Endothelial cell of umbilical vein (primary cell): ENCODE results near the gene ZNF365. TPM values are rescaled to one million over a fixed set of nuclear protein-coding genes. Genes with fewer than 3 reads are reported as not detected.

ENCODE experiments used
- BruUV-seq: library from RNA; stranded (reverse); fragments of 400-500 nt; replicated peaks from 2 replicates; lab custom pipeline; 2021; lab: Mats Ljungman, UMichigan
- CTCF ChIA-PET: fragments of 300-600, 350-600 bp; sonication (Branson Sonifier 250); formaldehyde crosslinking; loops from one replicate; lab custom pipeline; 2021; ENCODE audit warnings: antibody characterized with exemption, inconsistent platforms; lab: Charles Lee
- POLR2A ChIA-PET: fragments of 300-600, 350-600 bp; sonication (Branson Sonifier 250); formaldehyde crosslinking; loops from one replicate; lab custom pipeline; 2021; ENCODE audit warnings: antibody characterized with exemption, inconsistent platforms; lab: Charles Lee
- DNase-seq: peaks from one replicate; pipeline ENCODE4 v3.0.0-alpha.2; 2011; ENCODE audit warnings: low read depth, low spot score
- FAIRE-seq: peaks from 2 replicates; lab custom pipeline; 2011; peaks lifted over from hg19 to GRCh38; lab: Jason Lieb, UNC
- H2AFZ ChIP-seq: 2 replicates; pipeline ENCODE4 v1.6.0; 2012; ENCODE audit warnings: low read depth, low read length, control low read depth, inconsistent platforms
- H3K27ac ChIP-seq: 2 replicates; pipeline ENCODE4 v1.5.1; 2011; ENCODE audit warnings: low read depth, mild to moderate bottlenecking, control low read depth, low read length, moderate library complexity; ENCODE audit not compliant: insufficient read depth
- H3K27me3 ChIP-seq, 2 experiments: 2 replicates each; pipeline versions ENCODE4 v1.6.0 to v1.6.1; 2011; ENCODE audit warnings: low read length in 2 of 2, mixed read lengths in 1 of 2; ENCODE audit not compliant: control insufficient read depth in 2 of 2, insufficient read depth in 2 of 2
- H3K36me3 ChIP-seq, 2 experiments: 2 replicates in 1 of 2; 3 replicates in 1 of 2; pipeline ENCODE4 v1.5.1; 2011; ENCODE audit warnings: low read length in 2 of 2, mild to moderate bottlenecking in 1 of 2, moderate library complexity in 1 of 2; ENCODE audit not compliant: control insufficient read depth in 2 of 2, insufficient read depth in 2 of 2; ENCODE audit errors: extremely low read depth in 1 of 2
- H3K4me1 ChIP-seq: 3 replicates; pipeline ENCODE4 v1.5.1; 2011; ENCODE audit warnings: mild to moderate bottlenecking, low read length; ENCODE audit not compliant: control insufficient read depth, insufficient read depth; ENCODE audit errors: extremely low read depth
- H3K4me2 ChIP-seq: 2 replicates; pipeline ENCODE4 v1.6.1; 2011; ENCODE audit warnings: low read length, control low read depth, mixed read lengths; ENCODE audit not compliant: insufficient read depth
- H3K4me3 ChIP-seq, 3 experiments: fragments of 200-600 bp in 1 of 3; sonication (generic), shearing (Covaris generic) in 1 of 3; replicated peaks in 1 of 3; 2 replicates each; pipeline ENCODE4 v1.5.1; 2011 to 2016; ENCODE audit warnings: control low read depth in 3 of 3, low read length in 3 of 3, mild to moderate bottlenecking in 2 of 3, inconsistent platforms in 1 of 3, low read depth in 1 of 3, moderate library complexity in 1 of 3; ENCODE audit not compliant: insufficient read depth in 1 of 3
- H3K79me2 ChIP-seq: 2 replicates; pipeline ENCODE4 v1.6.0; 2012; ENCODE audit warnings: low read length, inconsistent platforms; ENCODE audit not compliant: control insufficient read depth, insufficient read depth
- H3K9ac ChIP-seq: replicated peaks from 2 replicates; pipeline ENCODE3; 2011; ENCODE audit warnings: low read length, control low read depth; ENCODE audit not compliant: insufficient read depth; ENCODE audit errors: extremely low read depth
- H3K9me1 ChIP-seq: replicated peaks from 3 replicates; pipeline ENCODE4 v1.6.0; 2011; ENCODE audit warnings: mild to moderate bottlenecking, low read length; ENCODE audit not compliant: control insufficient read depth, insufficient read depth; ENCODE audit errors: extremely low read depth
- H3K9me3 ChIP-seq: replicated peaks from 2 replicates; pipeline ENCODE4 v1.5.1; 2012; ENCODE audit warnings: low read length, inconsistent platforms; ENCODE audit not compliant: control insufficient read depth, insufficient read depth
- H4K20me1 ChIP-seq: replicated peaks from 2 replicates; pipeline ENCODE3; 2011; ENCODE audit warnings: mild to moderate bottlenecking, low read length; ENCODE audit not compliant: control insufficient read depth, insufficient read depth; ENCODE audit errors: extremely low read depth
- CTCF ChIP-seq, 2 donors: IDR thresholded peaks; 1 replicate in 1 of 2; 2 replicates in 1 of 2; pipeline ENCODE4 v1.5.1; 2011; ENCODE audit warnings: low read length in 2 of 2, mild to moderate bottlenecking in 2 of 2, moderate library complexity in 2 of 2, control low read depth in 1 of 2, inconsistent platforms in 1 of 2, low read depth in 1 of 2; ENCODE audit not compliant: insufficient read depth in 1 of 2; ENCODE audit errors: extremely low read depth in 1 of 2
- EZH2 ChIP-seq: IDR thresholded peaks from 2 replicates; pipeline ENCODE4 v1.6.1; 2012; ENCODE audit warnings: borderline replicate concordance, low read depth, mild to moderate bottlenecking, moderate library complexity, low read length, inconsistent platforms; ENCODE audit not compliant: severe bottlenecking
- FOS ChIP-seq: IDR thresholded peaks from 2 replicates; pipeline ENCODE4 v1.6.1; 2011; ENCODE audit warnings: mild to moderate bottlenecking, low read length, moderate library complexity, borderline replicate concordance; ENCODE audit not compliant: insufficient read depth
- GATA2 ChIP-seq: IDR thresholded peaks from 2 replicates; pipeline ENCODE4 v1.7.0; 2011; ENCODE audit warnings: low read depth, mild to moderate bottlenecking, moderate library complexity, mixed read lengths, low read length; ENCODE audit not compliant: insufficient read length, insufficient read depth
- JUN ChIP-seq: IDR thresholded peaks from 2 replicates; pipeline ENCODE4 v1.6.1; 2011; ENCODE audit warnings: borderline replicate concordance, low read depth; ENCODE audit not compliant: insufficient read length, insufficient read depth
- MAX ChIP-seq: IDR thresholded peaks from 2 replicates; pipeline ENCODE4 v1.6.1; 2011; ENCODE audit not compliant: insufficient read depth, insufficient read length
- MYC ChIP-seq: IDR thresholded peaks from one replicate; pipeline ENCODE4 v1.6.1; 2011; ENCODE audit warnings: mild to moderate bottlenecking, low read depth, low read length
- POLR2A ChIP-seq: IDR thresholded peaks from 2 replicates; pipeline ENCODE4 v1.6.1; 2012; ENCODE audit warnings: low read depth, mild to moderate bottlenecking, control low read depth, low read length
- POLR2AphosphoS5 ChIP-seq: IDR thresholded peaks from 2 replicates; pipeline ENCODE4 v1.6.1; 2012; ENCODE audit warnings: low read depth, mild to moderate bottlenecking, control low read depth, low read length, moderate library complexity; ENCODE audit not compliant: insufficient read depth
- dilution Hi-C: fragments of 300-500 bp; cut with MboI; formaldehyde crosslinking; loops from one replicate; pipeline ENCODE4 v1.15.0; 2019; ENCODE audit warnings: low sequenced_read_pairs; ENCODE audit not compliant: extremely low pct_ligation_motif_present
- intact Hi-C: fragments of 100-400 bp; cut with micrococcal nuclease; formaldehyde crosslinking; loops from one replicate; pipeline ENCODE4 v1.10.0; 2022
- polyA plus RNA-seq, 4 experiments: library from polyadenylated mRNA; depleted of rRNA in 3 of 4; stranded (reverse) in 3 of 4; unstranded in 1 of 4; fragments of >200 nt; gene quantifications; 2 replicates each; pipeline versions ENCODE4 v1.2.1 to v1.2.3, GENCODE V29; 2011 to 2012; ENCODE audit warnings: missing spikeins in 1 of 4
- total RNA-seq: library from RNA; stranded (reverse); gene quantifications from 2 replicates; pipeline ENCODE4 v1.2.3, GENCODE V29; 2021

The ZNF365 gene
- total and polyA plus RNA-seq, 2 donors (not counting 3 experiments of a cell fraction or from before 2014, with no cell fraction given): 1.3 to 2.9 TPM

DNA sequence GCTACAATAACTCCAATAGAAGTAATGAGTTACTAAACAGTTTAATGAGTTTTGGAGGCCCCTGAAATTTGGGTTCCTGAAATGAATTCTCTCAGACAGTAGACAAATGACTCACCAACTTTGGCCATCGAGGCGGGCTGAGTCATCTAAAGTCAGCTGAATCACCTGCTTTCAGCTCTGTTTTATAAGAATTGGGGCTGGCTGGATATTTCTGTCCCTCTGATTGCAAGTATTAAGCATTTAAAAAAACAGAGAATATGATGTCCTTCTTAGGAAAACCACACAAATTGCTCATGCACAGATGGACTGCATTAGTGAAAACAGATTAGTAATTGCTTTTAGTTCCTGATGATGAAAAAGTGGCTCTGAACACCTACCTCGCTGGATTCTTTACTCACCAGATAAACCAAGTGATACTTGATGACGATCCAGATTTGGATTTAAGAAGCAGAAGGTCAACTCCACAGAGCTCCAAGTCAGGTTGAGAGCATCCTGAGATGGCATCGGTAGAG is 59.1 kb downstream of the ZNF365 start:
- no peaks in the 10 kb centered on the region for H3K9me3 ChIP-seq
- dilution Hi-C loops: no loop called here
- intact Hi-C loops: loop anchor here (1.0 to 10.0 kb wide), 5 partner anchors 49 to 1618 kb away; partner anchors contain the start of gene ARID5B
- peak overlapping the region; percentile 59 for H3K4me2 ChIP-seq
- H2AFZ ChIP-seq: peak overlapping the region; percentile 64
- no peak overlapping the region for H3K4me3 ChIP-seq
- no TSS peak for BruUV-seq
- POLR2A ChIA-PET: no interaction called here
- H3K27ac ChIP-seq: peak overlapping the region; percentile 79
- peak; percentile 72 for DNase-seq
- peak overlapping the region; percentile 33 for H3K9ac ChIP-seq
- peak; percentile 83 for TF ChIP-seq JUN
- no peak for TF ChIP-seq EZH2
- no peak for TF ChIP-seq MAX
- no peak for TF ChIP-seq MYC
- peak; percentile 71 for TF ChIP-seq GATA2
- TF ChIP-seq FOS: peak; percentile 100
- peak; percentile 26 for TF ChIP-seq POLR2AphosphoS5
- TF ChIP-seq POLR2A: no peak
- TF ChIP-seq CTCF (IDR thresholded peaks at IDR 0.05; ENCODE audit: extremely low read depth in 1 of 2, insufficient read depth in 1 of 2, low read depth in 1 of 2, low read length in 2 of 2): no peak
- peaks cover 19% of the 10 kb centered on the region for H3K4me1 ChIP-seq
- FAIRE-seq: peak; percentile 88
- H3K9me1 ChIP-seq: no peaks in the 10 kb centered on the region
- no peaks in the 10 kb centered on the region for H3K79me2 ChIP-seq
- CTCF ChIA-PET: interaction anchor here (0.9 to 1.6 kb wide), 6 partner anchors 10 to 725 kb away, joined by 3 to 15 read pairs (median 3); partner anchors contain the start of gene RTKN2
- no peaks in the 10 kb centered on the region for H3K27me3 ChIP-seq
- H4K20me1 ChIP-seq: no peaks in the 10 kb centered on the region
- H3K36me3 ChIP-seq: no peaks in the 10 kb centered on the region
